ENCODE measurements around the gene ITPRID1.

The ITPRID1 gene

DNA sequence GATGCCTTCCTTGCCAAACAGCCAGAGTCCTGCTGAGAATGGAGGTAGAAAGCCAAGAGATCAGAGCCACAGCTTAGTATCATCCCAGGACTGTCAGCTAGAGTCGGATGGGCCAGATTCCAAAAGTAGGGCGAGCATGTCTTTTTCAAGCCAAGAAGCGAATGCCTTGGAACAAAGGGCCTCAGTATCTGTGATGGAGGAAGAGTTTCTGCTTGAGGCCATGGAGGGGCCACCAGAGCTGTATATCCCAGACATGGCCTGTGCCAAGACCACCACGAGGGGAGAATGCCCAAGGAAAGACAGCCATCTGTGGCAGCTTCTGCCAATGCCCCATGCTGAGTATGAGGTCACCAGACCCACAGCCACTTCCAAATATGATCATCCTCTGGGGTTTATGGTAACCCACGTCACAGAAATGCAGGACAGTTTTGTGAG lies 128.8 kb downstream of the ITPRID1 start:
- DNase-seq = no peak

DNA sequence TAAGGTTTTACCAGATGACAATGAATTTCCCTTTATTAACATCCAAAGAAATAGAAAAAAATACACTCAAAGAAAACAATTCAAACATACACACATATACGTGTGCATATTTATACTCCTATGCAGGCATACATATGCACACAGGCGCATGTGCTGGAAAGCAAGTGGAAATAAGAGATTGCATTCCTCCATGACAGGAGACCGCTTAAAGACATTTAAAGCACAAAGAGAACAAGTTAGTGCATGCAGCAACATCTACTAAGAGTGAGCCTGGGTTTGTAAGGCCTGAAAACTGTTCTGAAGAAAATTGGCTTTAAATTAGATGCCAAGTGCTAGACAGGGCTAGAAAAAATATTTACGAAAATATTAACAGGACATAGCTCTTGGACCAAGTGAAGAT lies 133.1 kb downstream of the ITPRID1 start:
- no peak for DNase-seq

DNA sequence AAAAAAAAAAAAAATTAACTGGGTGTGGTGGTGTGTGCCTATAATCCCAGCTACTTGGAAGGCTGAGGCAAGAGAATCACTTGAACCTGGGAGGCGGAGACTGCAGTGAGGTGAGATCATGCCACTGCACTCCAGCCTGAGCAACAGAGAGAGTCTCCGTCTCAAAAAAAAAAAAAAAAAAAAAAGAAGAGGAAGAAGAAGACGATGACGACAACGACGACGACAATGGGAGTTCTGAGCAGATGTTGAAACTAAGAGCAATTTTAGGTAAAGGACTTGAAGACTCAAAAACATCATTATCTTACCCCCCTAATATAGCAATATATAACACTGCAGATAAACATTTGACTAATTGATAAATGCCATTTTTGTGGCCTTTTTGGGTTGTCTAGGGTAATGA lies 133.6 kb downstream of the ITPRID1 start:
- DNase-seq = no peak

DNA sequence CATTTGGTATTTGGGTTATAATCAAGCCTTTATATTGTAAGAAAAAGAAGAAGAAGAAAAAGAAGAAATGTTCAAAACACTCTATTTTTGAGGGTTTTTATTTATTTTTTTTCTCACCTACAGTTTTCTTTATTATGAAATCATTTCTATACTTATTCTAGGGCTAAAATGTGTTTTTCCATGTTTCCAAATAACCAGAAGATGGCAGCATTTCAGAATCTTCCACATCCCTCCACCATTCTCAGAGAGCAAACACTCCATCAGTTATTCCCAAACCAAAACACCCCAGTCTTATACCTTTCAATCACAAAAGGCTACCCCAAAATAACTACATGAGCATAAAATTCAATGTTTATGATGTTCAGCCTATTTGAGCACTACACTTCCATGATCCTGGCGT lies 134.4 kb downstream of the ITPRID1 start:
- DNase-seq = no peak

DNA sequence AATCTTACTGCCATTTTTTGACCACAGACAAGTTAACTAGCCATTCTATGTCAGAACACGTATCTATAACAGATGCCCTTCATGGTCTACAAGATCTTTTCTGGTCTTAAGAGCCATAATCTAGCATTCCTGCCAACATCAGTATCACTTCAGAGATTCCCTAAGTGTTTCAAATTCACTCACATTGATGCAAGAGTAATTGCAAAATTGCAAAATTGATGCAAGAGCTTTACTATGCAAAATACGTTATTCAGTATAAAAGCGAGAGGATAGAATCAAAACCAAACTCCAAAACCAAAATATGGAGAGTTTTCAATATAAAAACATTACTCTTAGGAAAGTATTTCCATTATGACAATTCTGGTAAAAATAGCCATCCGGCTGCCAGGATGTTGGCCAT lies 135.0 kb downstream of the ITPRID1 start:
- DNase-seq = no peak

DNA sequence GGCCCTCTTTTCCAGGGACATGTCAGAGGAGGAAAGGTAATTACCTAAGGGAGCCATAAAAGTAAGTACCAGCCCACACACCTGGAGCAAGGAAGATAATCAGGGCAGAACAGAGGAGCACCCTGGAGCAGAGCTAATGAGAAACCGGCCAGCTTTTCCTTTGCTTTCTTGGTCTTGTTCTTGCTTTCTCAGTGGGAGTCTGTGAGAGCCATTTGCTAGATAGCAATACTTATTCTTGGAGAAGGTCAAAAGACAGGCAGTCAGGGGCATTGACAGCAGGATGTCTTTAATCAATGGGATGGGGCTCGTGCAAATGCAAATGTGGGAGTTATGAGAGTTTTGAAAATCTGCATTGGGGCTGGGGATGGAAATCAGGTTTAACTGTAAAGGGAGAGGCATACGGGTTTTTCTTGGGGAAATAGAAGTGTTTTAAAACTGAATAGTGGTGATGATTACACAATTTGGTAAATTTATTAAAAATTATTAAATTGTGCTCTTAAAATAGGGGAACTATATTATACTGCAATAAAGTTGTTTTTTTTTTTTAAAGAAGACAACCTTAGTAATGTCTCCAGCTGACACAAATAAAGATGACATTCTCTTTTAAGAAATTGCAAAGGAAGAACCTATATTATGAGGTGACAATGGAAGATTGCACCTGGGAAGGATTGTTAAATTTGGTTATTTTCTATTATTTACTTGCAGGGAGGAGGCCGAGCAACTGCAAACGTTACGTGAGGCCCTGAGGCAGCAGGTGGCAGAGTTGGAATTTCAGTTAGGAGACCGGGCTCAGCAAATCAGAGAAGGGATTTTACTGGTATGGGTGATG lies 137.6 kb downstream of the ITPRID1 start:
- no peak for DNase-seq

DNA sequence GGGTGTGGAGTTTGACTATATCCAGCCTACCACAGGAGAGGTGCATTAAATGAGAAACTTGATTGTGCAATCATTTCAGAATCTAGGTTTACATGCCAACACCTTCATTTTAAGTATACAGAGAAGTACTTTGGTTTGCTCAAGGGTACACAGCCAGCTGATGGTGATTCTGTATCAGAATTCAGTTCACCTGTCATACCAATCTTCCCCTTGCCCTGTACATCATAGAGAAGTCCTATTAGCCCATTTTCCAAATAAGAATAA lies 138.1 kb downstream of the ITPRID1 start:
- DNase-seq = no peak

DNA sequence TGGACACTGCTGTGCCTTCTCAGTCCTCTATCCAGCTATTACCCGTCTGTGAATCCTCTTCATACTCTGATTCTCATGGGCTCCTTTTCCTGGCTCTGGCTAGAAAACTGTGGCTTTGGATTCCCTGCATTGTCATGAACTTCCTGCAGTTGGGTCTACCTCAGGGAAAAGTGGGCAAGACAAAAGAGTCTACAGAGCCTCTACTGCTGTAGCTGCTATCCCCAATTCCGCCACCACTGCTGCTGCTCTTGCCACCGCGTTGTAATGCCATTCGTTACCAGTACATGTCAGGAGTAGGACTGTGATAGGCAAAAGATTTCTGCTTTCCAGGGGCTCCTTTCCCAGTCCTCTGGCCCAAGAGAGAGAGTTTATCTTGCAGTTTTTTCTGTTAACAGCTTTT lies 149.2 kb downstream of the ITPRID1 start:
- DNase-seq = no peak

DNA sequence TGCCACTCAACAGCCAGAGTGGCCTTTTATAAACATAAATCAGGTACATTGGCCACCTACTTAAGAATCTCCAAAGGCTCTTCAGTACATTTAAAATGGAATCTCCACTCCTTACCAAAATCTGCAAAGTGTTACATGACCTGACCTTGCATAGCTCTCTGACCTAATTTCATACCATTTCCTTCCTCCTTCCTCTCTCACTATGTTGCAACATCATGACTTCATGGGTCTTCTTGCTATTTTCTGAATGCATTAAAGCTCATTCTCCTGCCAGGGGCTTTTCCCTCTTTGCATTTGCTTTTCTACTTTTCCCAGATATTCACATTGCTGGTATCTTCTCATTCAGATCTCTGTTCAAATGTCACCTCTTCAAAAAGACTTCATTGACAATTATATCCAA lies 151.0 kb downstream of the ITPRID1 start:
- DNase-seq = no peak

DNA sequence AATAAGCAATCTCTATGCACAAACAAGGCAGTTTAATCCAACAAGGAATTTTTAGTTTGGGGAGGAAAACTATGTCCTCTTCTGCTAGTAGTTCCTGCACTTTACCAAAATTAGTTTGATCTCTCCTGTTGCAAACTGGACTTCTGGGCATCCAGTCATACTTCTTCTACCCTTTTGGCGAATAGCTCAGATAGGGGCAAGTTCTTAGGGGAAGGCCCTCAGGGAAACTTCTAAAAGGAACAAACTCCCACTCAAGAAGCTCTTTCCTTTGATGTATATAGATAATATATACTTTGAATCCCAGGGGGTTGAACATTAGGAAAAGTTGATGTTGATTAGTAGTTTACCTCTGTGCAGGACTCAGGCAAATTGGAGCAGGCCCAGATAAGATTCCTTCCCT lies 151.7 kb downstream of the ITPRID1 start:
- no peak for DNase-seq

DNA sequence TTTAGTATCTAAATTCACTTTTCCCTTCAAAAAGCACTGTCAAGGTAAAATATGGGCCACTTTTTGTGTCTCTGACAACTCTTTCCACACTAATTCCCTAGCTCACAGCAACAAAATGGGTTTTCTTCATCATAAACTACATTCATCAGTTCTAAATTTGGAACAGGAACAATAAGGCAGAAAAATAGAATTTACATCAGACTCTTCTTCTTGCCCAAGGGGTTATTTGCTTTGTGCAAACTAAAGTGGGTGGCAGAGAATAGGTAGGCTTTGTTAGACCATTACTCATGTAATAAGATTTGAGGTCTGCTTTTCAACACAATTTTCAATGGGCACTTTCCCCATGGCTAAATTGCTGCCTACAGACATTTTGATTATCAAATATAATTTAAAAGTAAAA lies 155.6 kb downstream of the ITPRID1 start:
- no peak for DNase-seq

DNA sequence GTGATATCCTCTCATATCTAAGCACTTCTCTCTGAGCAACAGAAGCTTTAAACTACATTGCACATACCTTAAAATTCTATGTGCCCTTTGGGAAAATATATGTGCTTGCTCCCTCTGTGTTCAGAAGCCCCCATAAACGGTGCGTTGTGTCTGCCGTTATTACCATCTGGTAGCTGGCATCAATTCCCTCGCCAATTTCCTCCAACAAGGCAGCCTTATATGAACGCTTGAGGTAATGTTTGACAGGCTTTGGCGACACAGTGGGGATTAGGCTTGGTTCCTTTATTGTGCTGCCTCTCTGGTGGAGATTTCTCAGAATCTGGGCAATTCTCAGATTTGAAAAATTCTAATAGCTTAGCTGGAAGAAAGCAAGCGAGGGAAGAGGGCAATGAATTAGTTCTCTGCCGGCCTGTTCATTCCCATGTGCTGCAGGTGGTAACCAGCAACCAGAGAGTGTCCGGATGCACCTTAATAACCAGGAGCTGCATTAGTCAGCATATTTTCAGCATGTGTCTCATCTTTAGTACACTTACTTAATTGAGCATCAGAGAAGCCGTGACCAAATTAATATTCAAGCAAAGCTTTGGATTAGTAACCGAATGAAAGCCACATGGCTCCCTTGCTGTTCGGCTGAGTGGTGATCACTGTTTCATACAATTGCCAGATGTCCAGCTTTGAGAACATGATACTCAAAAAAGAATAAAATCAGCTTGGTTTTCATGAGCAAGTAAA lies 165.8 kb downstream of the ITPRID1 start:
- no peak for DNase-seq

DNA sequence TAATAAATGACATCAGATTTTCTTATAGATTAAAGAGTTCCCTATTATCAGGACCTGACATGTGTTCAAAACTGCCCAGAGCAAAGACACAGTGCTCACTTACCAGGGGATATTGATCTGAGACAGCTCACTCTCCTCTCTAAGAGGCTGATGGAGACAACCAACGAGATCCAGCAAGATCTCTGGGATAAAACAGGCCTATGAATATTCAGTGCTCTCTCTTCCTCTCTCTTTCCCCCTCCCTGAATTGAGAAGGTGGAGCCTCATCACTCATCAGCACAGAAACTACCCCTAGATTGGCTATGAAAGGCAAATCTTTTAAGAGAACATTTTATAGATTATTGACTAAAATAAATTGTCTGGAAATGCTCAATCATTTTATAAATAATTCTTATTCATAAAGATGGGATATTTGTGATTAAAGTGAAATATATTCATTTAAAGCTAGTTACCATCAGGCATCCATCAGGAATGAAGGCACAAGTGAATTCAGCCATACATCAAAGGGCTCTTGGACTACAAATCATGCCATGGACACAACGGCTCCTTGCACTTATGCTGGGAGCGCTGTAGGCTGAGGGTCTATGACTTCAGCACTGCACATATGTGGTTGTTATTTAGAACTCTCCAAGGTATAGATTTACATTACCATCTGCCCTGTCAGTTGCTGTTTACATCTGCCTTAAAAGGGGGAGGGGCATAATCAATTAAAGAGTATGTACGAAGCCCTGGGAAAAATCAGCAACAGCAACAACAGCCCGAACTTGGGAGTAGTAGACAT lies 169.7 kb downstream of the ITPRID1 start:
- DNase-seq = no peak

DNA sequence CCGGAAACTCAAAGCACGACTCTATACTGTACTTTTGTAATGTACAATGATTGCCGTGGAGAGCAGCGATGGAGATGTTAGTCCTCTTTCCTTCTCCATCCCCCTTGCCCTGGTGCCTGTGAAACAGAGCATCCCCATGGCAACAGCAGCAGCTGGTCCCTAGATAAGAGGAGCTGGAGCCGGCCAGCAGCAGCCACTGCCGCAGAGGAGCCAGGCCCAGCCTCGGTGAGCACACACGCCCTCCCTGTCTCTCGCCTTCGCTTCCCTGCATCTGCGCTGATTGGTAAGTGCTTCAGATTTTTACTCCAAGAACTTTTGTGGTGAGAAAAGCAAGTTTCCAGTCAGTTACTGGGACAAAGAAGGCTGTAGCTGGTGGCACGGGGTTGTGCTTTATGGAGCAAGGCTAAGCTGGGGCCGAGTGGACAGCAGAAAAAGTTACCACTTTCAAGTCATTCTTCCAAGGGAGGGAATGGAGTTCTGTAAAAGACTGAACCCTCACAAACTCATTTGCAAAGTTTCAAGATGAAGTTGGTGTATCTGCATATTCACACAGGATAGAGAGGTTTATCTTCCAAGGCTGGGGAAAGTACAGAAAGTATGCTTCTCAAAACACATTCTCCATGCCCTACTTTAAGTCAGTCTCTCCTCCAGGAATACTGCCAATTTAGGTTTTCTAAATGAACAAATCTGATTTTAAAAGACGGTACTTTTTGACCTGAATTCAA lies 173.3 kb downstream of the ITPRID1 start, which contains the start of gene PPP1R17:
PPP1R17 (plus strand) TSS at position 192 of the 725 bp plus-strand sequence. CDS start 5,227 bp downstream, outside the sequence.
- no peak for DNase-seq

DNA sequence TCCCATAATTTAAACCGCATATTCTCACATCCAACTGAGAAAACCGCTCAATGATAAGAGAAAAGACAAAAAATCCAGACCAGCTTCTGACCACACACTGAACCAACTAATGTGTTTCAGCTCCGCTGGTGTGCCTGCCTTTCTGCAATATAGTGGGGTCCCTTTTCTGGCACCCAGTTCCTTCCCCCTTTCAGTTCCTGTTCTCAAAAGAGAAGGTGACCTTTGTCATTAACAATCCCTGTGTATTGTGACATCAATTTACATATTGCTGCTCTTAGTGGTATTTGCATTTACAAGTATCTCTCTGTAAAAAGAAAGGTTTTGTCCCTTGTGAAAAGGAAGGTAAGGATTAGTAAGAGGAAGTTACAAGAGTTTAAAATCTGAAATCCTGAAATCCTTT lies 174.5 kb downstream of the ITPRID1 start:
- no peak for DNase-seq

DNA sequence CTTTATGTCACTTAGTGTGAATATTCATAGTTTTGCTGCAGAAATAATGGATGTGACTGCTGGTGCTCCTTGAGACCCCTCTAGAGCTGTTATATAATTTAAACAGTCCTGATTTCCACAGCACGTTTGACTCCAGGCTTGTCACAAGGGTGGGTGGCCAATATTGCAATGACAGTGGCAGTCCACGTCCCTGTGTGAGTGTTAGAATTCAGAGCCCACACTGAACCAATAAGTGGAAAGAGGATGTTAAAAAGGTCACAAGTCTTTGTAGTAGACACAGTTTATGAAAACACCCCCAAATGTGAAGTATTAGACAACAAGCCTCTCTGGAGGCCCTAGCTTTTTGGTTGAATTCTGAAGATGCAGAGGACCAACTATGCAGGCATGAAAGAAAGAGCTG lies 175.1 kb downstream of the ITPRID1 start:
- DNase-seq = no peak

DNA sequence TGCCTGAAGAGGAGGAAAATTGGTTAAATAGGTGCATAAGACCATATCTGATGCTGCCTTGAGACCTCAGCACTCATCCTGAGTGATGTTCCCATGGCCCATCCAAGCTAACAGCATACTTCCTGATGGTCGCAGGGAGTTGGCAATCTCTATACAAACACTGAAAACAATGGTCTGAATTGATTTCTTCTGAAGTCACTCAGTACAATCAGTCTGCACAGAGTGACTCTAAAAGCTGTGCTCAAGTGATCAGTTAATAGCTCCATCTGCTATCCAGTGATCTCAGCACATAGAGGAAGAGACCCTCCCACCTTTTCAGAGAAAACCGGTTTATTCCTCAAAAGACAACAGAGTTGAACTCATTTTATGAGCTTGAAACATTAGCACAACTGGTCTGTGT lies 177.0 kb downstream of the ITPRID1 start:
- DNase-seq = no peak

DNA sequence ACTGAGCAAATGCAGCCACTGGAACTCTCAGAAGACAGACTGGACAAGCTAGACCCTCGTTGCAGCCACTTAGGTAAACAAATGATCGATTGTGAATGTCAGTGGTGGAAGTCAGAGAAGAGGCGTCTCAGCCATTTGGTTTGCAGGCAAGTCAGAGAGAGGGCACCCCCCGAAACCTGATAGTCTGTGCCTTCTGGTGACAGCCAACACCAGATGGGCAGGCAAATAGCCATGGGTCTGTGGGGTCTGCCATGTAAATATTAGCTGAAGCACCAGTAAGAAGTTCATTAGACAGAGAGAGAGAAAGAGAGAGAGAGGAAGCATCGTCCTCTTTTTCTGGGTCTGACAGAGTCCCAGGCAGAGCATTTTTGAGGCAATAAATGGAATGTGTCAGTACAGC lies 178.6 kb downstream of the ITPRID1 start:
- DNase-seq = no peak

DNA sequence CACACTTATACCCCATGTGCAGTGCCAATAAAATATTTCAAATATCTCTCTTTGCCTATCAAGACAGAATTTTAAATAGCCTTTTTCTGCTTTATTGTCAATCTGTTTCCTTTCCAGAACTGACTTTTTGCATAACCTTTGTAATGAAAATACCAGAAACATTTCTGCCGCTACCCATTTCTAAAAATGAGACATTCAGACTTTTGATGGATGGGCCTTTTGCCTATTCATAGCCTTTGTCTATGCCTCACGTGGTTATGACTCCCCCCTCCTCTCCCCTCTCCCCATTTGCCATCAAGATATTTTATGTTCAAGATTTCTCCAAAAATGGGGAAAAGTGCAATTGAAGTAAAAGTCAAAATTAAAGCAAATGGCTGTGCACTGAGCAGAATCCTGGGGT lies 179.0 kb downstream of the ITPRID1 start:
- no peak for DNase-seq

DNA sequence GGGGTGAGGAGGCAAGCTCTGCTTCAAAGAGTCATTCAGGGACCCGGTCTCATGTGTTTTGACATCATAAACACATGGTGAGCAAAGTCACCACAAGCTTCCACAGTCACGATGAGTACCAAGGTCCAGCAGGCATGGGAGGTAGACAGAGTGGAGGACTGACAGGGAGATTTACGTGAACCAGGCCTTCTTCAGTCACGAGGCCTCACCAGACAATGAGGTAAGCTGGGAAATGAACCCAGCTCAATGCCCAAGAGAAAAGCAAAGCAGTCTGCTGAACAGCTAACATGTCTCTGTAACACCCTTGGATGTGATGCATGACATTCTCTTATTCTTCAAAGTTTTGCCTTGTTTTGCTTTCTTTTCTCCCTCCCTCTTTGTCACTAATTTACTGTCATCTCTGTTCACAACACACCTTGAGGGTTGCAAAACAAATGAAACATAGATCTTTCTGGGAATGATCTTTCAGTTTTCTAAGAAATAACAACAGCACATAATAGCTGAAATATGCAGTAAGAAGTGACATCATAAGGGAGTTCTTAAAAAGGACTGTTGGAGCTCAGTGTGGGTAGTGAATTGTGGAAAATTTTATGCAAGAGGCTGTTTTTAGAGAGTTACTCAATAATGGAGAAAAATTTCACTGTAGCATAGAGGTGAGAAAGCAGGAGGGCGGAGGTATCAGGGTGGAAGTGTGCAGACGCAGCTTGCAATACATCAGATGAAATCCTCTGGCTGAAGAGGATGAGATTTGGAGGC lies 182.1 kb downstream of the ITPRID1 start:
- DNase-seq = no peak

DNA sequence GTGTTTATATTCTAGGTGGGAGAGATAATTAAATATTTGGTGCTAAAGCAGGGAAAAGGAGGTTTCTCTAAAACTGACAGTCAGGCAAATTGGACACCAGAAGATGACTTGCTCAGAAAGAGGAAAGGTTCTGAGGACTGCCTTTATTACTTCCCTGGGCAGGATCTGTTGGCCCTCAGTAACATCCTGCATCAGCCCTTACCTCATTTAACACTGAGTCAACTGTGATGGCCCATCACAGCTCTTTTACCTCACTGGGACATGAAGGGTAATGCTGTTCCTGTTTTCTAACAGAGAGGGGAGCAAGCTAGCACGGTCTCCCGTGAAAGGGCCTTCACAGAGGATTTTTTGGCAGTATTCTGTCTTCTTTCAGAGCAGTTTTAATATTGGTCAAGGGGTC lies 185.2 kb downstream of the ITPRID1 start:
- no peak for DNase-seq

DNA sequence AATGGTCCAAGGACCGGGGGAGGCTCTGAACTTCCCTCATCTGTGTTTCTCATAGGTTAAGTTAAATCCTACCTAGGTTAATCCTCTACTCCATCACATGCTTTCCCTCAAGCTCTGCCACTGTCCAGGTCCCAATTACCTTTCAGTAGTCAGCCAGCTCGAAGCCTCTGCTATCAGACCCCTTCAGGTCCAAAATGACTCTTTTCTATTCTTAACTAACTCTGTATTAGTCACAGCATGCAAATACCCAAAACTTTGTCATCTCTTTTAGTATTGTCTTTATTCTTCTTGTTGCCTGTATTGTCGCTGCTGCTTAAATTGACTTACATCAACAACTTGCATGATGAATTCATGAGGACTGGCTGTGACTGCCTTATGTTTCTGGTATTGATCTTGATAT lies 188.5 kb downstream of the ITPRID1 start:
- no peak for DNase-seq

Data from HCEC 1CT (cell line).